DOHH2 (cell line): ENCODE data around the gene ACYP2.

Experiments
- EZH2phosphoT487 ChIP-seq: fragments of 200-600 bp; sonication (generic); IDR thresholded peaks from 2 replicates; pipeline ENCODE4 v1.6.1; 2017; ENCODE audit warnings: borderline replicate concordance, mild to moderate bottlenecking, antibody characterized with exemption, low read length, moderate library complexity, mixed read lengths
- TF ChIP-seq, protein P1 (sequence below): fragments of 200-600 bp; sonication (generic); IDR thresholded peaks from one replicate; pipeline ENCODE4 v1.5.1; 2014; ENCODE audit warnings: antibody characterized with exemption, mild to moderate bottlenecking, low read depth, low read length; ENCODE audit not compliant: poor library complexity, severe bottlenecking

- TF ChIP-seq, protein P1, sequence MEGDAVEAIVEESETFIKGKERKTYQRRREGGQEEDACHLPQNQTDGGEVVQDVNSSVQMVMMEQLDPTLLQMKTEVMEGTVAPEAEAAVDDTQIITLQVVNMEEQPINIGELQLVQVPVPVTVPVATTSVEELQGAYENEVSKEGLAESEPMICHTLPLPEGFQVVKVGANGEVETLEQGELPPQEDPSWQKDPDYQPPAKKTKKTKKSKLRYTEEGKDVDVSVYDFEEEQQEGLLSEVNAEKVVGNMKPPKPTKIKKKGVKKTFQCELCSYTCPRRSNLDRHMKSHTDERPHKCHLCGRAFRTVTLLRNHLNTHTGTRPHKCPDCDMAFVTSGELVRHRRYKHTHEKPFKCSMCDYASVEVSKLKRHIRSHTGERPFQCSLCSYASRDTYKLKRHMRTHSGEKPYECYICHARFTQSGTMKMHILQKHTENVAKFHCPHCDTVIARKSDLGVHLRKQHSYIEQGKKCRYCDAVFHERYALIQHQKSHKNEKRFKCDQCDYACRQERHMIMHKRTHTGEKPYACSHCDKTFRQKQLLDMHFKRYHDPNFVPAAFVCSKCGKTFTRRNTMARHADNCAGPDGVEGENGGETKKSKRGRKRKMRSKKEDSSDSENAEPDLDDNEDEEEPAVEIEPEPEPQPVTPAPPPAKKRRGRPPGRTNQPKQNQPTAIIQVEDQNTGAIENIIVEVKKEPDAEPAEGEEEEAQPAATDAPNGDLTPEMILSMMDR = peak; percentile 44
- TF ChIP-seq EZH2phosphoT487 = no peak
Measured at GRCh38 chr2:54115284-54116137, at the start of gene ACYP2.
